GM13976 (cell line): ENCODE results near the gene MPP1.

ENCODE experiments used
- DNase-seq: peaks from one replicate; pipeline ENCODE4 v3.0.0; 2012; ENCODE audit warnings: low spot score
- in situ Hi-C: fragments of 300-500 bp; cut with MboI; formaldehyde crosslinking; loops from one replicate; pipeline ENCODE4 v1.12.0; 2022; ENCODE audit warnings: low sequenced_read_pairs, mixed read lengths, inconsistent platforms; ENCODE audit not compliant: unreplicated experiment
- TF ChIP-seq, protein P1 (sequence below): IDR thresholded peaks from 2 replicates; pipeline ENCODE4 v1.5.1; 2012; ENCODE audit warnings: borderline replicate concordance, mild to moderate bottlenecking; ENCODE audit not compliant: insufficient read depth; ENCODE audit errors: extremely low read depth, missing control alignments, control extremely low read depth

The MPP1 gene

DNA sequence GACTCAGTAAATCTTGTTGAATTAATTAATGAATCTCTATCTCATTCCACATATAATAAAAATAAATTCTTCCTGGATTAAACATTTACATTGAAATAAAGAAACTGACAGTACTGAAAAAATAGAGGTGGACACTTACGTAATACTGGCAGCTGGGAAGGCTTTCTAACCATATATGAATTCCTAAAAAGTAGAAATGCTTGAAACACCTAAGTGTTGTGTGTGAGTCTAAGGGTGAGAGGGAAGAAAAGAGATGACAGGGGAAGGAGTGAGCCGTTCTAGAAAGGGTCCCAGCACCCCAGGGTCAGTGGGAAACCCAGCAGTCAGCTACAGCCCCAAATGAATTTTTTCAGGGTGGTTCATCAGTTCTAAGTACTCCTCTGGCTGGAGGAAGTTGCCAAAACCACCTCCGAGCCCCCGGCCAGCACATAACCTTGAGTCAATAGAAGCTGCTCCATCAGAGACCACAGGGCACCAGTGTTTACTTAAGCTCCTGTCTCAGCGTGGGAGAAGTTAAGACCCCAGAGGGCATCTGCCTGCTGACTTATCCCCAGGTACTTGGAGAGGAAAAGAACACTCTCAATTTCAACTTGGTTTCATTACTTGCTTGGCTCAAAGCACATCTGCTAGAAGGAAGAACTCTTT is 72.7 kb downstream of the MPP1 start:
- TF ChIP-seq, protein P1, sequence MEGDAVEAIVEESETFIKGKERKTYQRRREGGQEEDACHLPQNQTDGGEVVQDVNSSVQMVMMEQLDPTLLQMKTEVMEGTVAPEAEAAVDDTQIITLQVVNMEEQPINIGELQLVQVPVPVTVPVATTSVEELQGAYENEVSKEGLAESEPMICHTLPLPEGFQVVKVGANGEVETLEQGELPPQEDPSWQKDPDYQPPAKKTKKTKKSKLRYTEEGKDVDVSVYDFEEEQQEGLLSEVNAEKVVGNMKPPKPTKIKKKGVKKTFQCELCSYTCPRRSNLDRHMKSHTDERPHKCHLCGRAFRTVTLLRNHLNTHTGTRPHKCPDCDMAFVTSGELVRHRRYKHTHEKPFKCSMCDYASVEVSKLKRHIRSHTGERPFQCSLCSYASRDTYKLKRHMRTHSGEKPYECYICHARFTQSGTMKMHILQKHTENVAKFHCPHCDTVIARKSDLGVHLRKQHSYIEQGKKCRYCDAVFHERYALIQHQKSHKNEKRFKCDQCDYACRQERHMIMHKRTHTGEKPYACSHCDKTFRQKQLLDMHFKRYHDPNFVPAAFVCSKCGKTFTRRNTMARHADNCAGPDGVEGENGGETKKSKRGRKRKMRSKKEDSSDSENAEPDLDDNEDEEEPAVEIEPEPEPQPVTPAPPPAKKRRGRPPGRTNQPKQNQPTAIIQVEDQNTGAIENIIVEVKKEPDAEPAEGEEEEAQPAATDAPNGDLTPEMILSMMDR = no peak
- DNase-seq = no peak
- in situ Hi-C loops = loop anchor here (25.0 kb wide), 1 partner anchor 145 kb away; the partner anchor contains the start of gene CTAG1A

DNA sequence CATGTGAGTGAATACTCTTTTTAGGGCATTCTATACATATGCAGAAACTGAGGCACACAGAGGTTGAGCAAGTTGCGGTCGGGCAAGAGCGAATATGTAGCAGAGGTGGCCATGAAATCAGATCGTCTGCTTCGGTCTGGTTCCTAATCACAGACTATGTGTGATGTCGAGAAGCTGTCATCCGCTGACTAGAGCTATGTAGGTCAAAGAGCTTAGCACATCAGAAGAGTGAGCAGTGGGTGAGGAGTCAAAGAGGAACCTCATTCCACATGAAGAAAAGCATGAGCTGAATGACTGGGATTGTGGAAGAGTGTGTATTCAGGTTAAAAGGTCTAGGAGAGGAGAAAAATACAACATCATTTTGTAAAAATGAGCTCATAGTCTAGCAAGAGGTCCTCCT is 73.4 kb downstream of the MPP1 start:
- in situ Hi-C loops = loop anchor here (25.0 kb wide), 1 partner anchor 145 kb away; the partner anchor contains the start of gene CTAG1A
- TF ChIP-seq, protein P1 = no peak
- no peak for DNase-seq

DNA sequence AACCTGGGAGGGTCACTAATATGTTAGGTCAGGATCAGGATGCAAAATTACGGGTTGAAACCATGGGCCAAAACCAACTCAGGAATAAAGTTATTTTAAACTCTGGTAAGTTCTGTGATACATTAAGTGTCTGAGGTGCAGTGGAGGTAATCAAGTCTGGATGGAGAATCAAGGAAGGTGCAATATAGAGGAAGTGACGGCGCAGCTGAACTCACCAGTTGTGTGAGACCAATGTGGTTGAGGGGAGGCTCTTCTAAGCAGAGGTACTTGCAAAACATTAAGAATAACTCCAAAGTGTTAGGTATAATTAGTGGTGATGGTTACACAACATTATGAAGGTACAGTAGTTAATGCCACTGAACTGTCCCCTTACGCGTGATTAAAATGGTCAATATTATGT is 74.1 kb downstream of the MPP1 start:
- no peak for DNase-seq
- TF ChIP-seq, protein P1 = no peak
- in situ Hi-C loops = loop anchor here (25.0 kb wide), 1 partner anchor 144 kb away; the partner anchor contains the start of gene CTAG1A

DNA sequence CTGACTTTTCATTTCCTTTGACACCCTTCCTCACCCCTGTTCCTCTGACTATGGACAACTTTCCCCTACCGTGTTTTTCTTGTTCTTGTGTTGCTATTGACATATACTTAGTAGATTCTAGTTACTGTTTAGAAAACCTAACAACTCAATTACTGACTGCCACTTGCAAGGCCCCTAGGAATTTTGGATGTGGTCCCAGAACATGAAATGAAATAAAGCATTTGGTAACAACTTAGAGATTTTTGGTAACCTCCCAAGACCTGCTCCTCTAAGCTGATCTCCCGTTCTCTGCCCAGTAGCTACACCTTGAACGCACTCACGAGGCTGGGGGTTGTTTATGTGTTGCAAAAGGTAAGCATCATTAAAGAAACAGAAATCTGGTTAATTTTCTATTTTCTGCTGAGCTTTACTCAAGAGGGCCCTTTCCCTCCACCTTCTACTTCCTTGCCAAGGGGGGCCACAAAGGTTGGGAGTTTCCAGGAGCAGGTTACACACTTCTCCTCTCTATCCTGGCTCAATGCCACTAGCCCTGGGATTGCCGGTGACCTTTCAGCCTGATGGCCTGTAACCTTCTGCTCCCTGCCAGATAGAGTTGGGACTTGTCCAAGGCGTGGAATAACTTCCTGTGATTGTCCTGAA is 74.9 kb downstream of the MPP1 start:
- DNase-seq = no peak
- TF ChIP-seq, protein P1 = no peak
- in situ Hi-C loops = loop anchor here (25.0 kb wide), 1 partner anchor 143 kb away; the partner anchor contains the start of gene CTAG1A

DNA sequence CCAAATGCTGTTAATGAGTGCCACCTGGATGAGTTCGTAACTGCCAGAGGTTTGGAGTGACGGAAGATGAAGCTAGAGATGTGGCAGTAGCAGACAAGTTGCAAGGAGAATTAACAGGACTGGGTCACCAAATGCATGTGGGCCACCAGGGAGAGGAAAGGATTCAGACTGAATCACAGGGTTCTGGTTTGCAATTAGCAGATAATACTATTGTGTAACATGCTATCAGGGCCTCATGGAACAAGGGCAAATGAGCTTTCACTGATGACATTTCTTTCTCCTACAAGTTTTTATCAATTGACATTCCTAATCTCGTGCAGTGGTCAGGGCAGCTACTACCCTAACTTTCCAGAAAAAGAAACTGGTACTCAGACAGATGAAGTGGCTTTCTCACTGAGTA is 75.8 kb downstream of the MPP1 start:
- no peak for DNase-seq
- in situ Hi-C loops = loop anchor here (25.0 kb wide), 1 partner anchor 142 kb away; the partner anchor contains the start of gene CTAG1A
- TF ChIP-seq, protein P1 = no peak
